Bone marrow (tissue), 2 donors: Measurements from ENCODE around the gene VSTM2L.

Source experiments
- DNase-seq, 2 donors: peaks; one replicate each; lab custom pipeline; 2025; lab: John Stamatoyannopoulos, UW

Gene VSTM2L

GRCh38 chr20:37920270-37920669 lies 17.3 kb downstream of the VSTM2L start:
- DNase-seq, result no peak

- no peak for DNase-seq
Measured at GRCh38 chr20:37920679-37921322, 17.9 kb downstream of the VSTM2L start.

- DNase-seq, result no peak
Measured at GRCh38 chr20:37921341-37921929, 18.5 kb downstream of the VSTM2L start.

- DNase-seq, result no peak
Measured at GRCh38 chr20:37922016-37922415, 19.1 kb downstream of the VSTM2L start.

- no peak for DNase-seq
Measured at GRCh38 chr20:37925265-37926165, 22.6 kb downstream of the VSTM2L start.

GRCh38 chr20:37926612-37927011 lies 23.7 kb downstream of the VSTM2L start:
- DNase-seq, result no peak

- no peak for DNase-seq
Measured at GRCh38 chr20:37927410-37928095, 24.6 kb downstream of the VSTM2L start.

- DNase-seq, result no peak
Measured at GRCh38 chr20:37928996-37929682, 26.2 kb downstream of the VSTM2L start.

GRCh38 chr20:37929683-37930014 lies 26.7 kb downstream of the VSTM2L start:
- DNase-seq, result no peak

- no peak for DNase-seq
Measured at GRCh38 chr20:37931153-37931922, 28.4 kb downstream of the VSTM2L start.

GRCh38 chr20:37932074-37932473 lies 29.1 kb downstream of the VSTM2L start:
- DNase-seq, result no peak

- DNase-seq, result no peak
Measured at GRCh38 chr20:37932919-37933318, 30.0 kb downstream of the VSTM2L start.

- no peak for DNase-seq
Measured at GRCh38 chr20:37933786-37934633, 31.1 kb downstream of the VSTM2L start.

- DNase-seq, result no peak
Measured at GRCh38 chr20:37934634-37935375, 31.9 kb downstream of the VSTM2L start.

GRCh38 chr20:37935435-37935834 lies 32.5 kb downstream of the VSTM2L start:
- no peak for DNase-seq

- DNase-seq, result no peak
Measured at GRCh38 chr20:37936041-37936440, 33.1 kb downstream of the VSTM2L start.

- DNase-seq, result no peak
Measured at GRCh38 chr20:37936451-37936850, 33.5 kb downstream of the VSTM2L start.

- no peak for DNase-seq
Measured at GRCh38 chr20:37937686-37938085, 34.8 kb downstream of the VSTM2L start.

- no peak for DNase-seq
Measured at GRCh38 chr20:37938181-37938750, 35.3 kb downstream of the VSTM2L start.
